WI38 (cell line): ENCODE data around the gene TRAFD1.

Source experiments
- H3K4me3 ChIP-seq: 2 replicates; pipeline ENCODE4 v1.5.1; 2011; ENCODE audit warnings: low read depth, mild to moderate bottlenecking, control low read depth, low read length
- CTCF ChIP-seq: IDR thresholded peaks from 2 replicates; pipeline ENCODE4 v1.5.1; 2012; ENCODE audit warnings: low read depth, mild to moderate bottlenecking, control low read depth, low read length

Gene TRAFD1

DNA sequence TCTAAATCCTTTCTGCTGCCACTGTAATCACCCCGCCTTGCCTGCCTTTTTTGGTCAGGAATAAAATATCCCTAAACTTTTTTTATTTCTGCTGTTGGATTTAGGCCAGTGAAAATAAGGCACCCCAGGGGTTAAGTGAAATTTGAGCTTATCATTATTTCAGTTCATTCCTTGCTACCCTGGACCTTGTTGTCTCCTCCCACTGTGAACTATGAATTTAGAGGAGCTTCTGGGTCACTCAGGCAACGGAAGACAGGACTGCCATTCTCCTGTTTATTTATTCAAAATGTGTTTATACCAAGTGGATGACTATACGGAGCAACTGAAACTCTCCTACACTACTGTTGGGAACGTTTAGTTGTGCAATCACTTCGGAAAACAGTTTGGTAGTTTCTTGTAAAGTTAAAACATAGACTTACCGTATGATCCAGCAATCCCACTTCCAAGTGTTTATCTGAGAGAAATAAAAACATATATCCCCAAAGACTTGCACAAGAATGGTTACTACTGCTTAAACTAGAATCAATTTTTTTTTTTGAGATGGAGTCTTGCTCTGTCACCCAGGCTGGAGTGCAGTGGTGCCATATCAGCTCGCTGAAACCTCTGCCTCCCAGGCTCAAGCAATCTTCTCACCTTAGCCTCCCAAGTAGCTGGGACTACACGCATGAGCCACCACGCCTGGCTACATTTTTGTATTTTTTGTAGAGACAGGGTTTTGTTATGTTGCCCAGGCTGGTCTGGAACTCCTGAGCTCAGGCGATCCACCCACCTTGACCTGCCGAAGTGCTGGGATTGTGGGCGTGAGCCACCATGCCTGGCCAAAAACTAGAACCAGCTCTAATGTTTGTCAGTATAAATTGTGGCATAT, 2.3 kb upstream of the TRAFD1 start:
- TF ChIP-seq CTCF: no peak
- H3K4me3 ChIP-seq: peak overlapping the region; percentile 9; the same call in 1 of the 2 replicates

GRCh38 chr12:112124918-112125249, 476 bp upstream of the TRAFD1 start:
- TF ChIP-seq CTCF: no peak
- no peak overlapping the region for H3K4me3 ChIP-seq

- H3K4me3 ChIP-seq: peak overlapping the region; percentile 87
- no peak for TF ChIP-seq CTCF
Measured at GRCh38 chr12:112126000-112126438, 659 bp downstream of the TRAFD1 start.

DNA sequence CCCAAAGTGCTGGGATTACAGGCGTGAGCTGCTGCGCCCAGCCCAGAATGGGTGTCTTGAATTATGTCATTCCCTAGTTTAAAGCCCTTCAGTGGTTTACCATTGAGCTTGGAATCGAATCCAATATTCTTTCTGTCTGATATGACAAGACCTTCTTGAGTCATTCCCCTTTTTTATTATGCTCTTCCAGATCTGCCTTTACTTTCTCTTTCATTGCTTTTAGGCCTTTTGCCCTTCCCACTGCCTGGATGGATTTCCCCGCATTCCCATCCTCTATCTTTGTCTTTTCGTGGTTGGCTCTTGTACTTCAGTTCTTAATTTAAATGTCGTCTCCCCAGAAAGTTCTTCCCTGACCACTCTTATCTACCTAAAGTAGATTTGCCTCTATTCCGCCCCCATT, 1.6 kb downstream of the TRAFD1 start:
- H3K4me3 ChIP-seq: peak overlapping the region; percentile 87

GRCh38 chr12:112130441-112130998, 5.2 kb downstream of the TRAFD1 start:
- TF ChIP-seq CTCF: no peak
- H3K4me3 ChIP-seq: peak overlapping the region; percentile 39

More for the DNA sequence above, 1.6 kb downstream of the TRAFD1 start:
- TF ChIP-seq CTCF: no peak

- TF ChIP-seq CTCF: no peak
Measured at GRCh38 chr12:112131686-112132085, 6.3 kb downstream of the TRAFD1 start.

DNA sequence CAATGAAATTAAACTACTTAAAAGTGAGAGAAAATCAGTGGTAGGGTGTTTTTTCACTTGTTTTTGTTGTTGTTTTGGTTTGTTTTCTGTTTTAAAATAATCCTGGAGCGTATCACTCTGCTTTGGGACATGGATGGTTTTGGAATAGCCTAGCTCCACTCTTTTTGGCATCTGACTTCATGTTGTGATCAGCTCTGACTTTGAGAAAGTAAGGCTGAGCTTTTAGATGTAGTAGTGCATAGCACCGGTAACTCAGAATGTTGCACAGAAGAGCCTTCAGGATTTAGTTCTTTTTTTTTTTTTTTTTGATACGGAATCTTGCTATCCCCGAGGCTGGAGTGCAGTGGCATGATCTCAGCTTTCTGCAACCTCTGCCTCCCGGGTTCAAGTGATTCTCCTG, 8.1 kb downstream of the TRAFD1 start:
- no peak for TF ChIP-seq CTCF
- H3K4me3 ChIP-seq: no peak overlapping the region

More at GRCh38 chr12:112131686-112132085, 6.3 kb downstream of the TRAFD1 start:
- no peak overlapping the region for H3K4me3 ChIP-seq
